ENCODE data around the gene ZNF879. TPM values are rescaled to one million over a fixed set of nuclear protein-coding genes. Genes with fewer than 3 reads are reported as not detected.
A peak's percentile ranks its signal among the peaks of the same experiment; 100 is the strongest.

ZNF879 gene
- 1 to 10 TPM; 1.6 to 6.7 (median 2.6) TPM for total RNA-seq

GRCh38 chr5:179023528-179024189 is at the start of gene ZNF879:
Gene ZNF879 (plus strand): TSS chr5:179023804. CDS start chr5:179025005, 1,201 bp downstream.
- Histone ChIP-seq H3K4me3 (peak within 1 kb of the TSS; percentile 82), H3K36me3 (peaks cover 28% of the 10 kb centered on the region), H3K27me3 (no peaks in the 10 kb centered on the region), H3K27ac (peak within 1 kb of the TSS; percentile 87), H3K9me3 (peaks cover 17% of the 10 kb centered on the region), H3K4me1 (peaks cover 11% of the 10 kb centered on the region)
- DNase-seq (ENCODE audit: low spot score in 2 of 2) = peak; percentile 93 to 95
- 0% methylated on average over 27 of the region's 72 CpGs for WGBS
- peak in 2 of 3 donors; percentile 28 to 91 for TF ChIP-seq POLR2AphosphoS5 (IDR thresholded peaks at IDR 0.05)
- TF ChIP-seq, protein P1, sequence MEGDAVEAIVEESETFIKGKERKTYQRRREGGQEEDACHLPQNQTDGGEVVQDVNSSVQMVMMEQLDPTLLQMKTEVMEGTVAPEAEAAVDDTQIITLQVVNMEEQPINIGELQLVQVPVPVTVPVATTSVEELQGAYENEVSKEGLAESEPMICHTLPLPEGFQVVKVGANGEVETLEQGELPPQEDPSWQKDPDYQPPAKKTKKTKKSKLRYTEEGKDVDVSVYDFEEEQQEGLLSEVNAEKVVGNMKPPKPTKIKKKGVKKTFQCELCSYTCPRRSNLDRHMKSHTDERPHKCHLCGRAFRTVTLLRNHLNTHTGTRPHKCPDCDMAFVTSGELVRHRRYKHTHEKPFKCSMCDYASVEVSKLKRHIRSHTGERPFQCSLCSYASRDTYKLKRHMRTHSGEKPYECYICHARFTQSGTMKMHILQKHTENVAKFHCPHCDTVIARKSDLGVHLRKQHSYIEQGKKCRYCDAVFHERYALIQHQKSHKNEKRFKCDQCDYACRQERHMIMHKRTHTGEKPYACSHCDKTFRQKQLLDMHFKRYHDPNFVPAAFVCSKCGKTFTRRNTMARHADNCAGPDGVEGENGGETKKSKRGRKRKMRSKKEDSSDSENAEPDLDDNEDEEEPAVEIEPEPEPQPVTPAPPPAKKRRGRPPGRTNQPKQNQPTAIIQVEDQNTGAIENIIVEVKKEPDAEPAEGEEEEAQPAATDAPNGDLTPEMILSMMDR (IDR thresholded peaks at IDR 0.05) = no peak

GRCh38 chr5:178981381-178981780 is 42.2 kb upstream of the ZNF879 start:
- 95% methylated on average over 9 of the region's 15 CpGs for WGBS
- no peak for DNase-seq (ENCODE audit: low spot score in 2 of 2)
- Histone ChIP-seq H3K4me1 (no peaks in the 10 kb centered on the region), H3K27ac (no peak overlapping the region), H3K9me3 (peaks cover 31% of the 10 kb centered on the region), H3K27me3 (no peaks in the 10 kb centered on the region), H3K4me3 (no peak overlapping the region), H3K36me3 (no peaks in the 10 kb centered on the region)
- TF ChIP-seq POLR2AphosphoS5 (IDR thresholded peaks at IDR 0.05) (no peak), POLR2A (IDR thresholded peaks at IDR 0.05) (no peak), EP300 (IDR thresholded peaks at IDR 0.05) (no peak)
- TF ChIP-seq, protein P1 (IDR thresholded peaks at IDR 0.05) = no peak

- H3K4me1 ChIP-seq = no peaks in the 10 kb centered on the region
- no peaks in the 10 kb centered on the region for H3K27me3 ChIP-seq
- no peak overlapping the region for H3K4me3 ChIP-seq
- no peaks in the 10 kb centered on the region for H3K36me3 ChIP-seq
- 81% methylated on average over 3 of the region's 17 CpGs for WGBS
- H3K27ac ChIP-seq = no peak overlapping the region
- no peak for DNase-seq (ENCODE audit: low spot score in 2 of 2)
- H3K9me3 ChIP-seq = peaks cover 28% of the 10 kb centered on the region
- TF ChIP-seq, protein P1 (IDR thresholded peaks at IDR 0.05) = no peak
- TF ChIP-seq POLR2AphosphoS5 (IDR thresholded peaks at IDR 0.05) = no peak
- no peak for TF ChIP-seq EP300 (IDR thresholded peaks at IDR 0.05)
- no peak for TF ChIP-seq POLR2A (IDR thresholded peaks at IDR 0.05)
Measured at GRCh38 chr5:178982941-178983340, 40.7 kb upstream of the ZNF879 start.

DNA sequence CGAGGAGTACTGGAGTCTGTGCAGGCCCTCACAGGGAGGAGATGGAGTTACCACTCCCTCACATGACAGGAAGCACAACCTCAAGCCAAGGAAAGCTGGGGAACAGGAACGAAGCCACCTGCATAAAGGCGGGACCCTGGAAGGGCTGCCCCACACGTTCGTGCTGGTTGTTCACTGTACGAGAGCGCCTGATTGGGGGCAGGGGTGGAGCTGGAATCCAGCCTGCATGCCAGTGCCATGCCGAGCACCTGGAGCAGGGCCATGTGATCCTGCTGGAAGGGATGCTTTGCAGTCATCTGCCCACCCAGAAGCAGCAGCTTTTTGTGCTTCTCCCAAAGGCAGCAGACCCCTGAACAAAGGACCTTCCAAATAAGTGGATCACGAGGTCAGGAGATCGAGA is 39.9 kb upstream of the ZNF879 start:
- H3K27me3 ChIP-seq = no peaks in the 10 kb centered on the region
- no peak for TF ChIP-seq EP300 (IDR thresholded peaks at IDR 0.05)
- TF ChIP-seq POLR2A (IDR thresholded peaks at IDR 0.05) = no peak
- no peak for TF ChIP-seq POLR2AphosphoS5 (IDR thresholded peaks at IDR 0.05)
- TF ChIP-seq, protein P1 (IDR thresholded peaks at IDR 0.05) = no peak
- H3K4me1 ChIP-seq = no peaks in the 10 kb centered on the region
- H3K27ac ChIP-seq = no peak overlapping the region
- DNase-seq (ENCODE audit: low spot score in 2 of 2) = no peak
- H3K9me3 ChIP-seq = peaks cover 32% of the 10 kb centered on the region
- 91% methylated on average over 10 of the region's 10 CpGs for WGBS
- H3K4me3 ChIP-seq = no peak overlapping the region
- H3K36me3 ChIP-seq = no peaks in the 10 kb centered on the region

DNA sequence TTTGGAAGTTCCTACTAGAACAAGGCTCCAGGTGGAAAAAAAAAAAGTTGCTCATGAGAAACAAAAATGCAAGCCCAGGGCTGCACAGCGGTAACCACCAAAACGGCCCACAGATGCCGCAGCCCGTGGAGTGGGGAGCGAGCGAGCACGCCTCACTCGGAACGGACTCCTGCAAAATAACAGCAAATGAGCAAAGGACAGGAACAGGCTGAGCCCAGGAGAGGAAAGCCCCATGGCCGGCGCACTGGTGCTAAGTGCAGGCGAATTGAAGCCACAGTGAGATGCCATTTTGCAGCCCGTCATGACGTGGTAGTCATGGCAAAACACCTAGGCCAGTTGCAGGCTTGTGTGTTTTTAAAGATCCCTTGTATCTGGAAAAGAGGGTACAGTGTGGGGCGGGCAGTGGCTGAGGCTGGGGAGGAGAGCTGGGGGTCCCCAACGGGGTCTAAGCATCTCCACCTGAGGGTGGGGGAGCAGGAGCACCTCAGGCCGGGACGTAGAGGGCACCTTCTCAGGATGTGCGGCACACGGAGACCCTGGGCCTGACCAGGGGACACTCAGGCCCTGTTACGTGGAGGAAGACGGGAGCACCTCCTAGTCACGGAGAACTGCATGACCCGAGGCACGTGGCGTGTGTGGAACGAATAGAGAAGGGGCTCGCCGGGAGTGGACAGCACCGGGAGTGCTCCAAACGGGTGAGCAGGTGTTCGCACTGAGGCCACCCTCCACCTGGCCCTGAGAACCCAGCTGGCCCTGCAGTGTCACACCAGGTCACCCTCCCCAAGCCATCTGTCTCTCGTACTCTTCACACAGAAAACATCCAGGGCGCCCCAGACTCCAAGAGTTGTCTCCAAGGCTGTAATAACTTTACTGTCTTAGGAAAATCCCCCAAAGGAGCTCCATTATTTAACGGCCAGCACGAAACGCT is 39.2 kb upstream of the ZNF879 start:
- Histone ChIP-seq H3K27me3 (no peaks in the 10 kb centered on the region), H3K9me3 (peaks cover 34% of the 10 kb centered on the region), H3K36me3 (no peaks in the 10 kb centered on the region), H3K4me3 (no peak overlapping the region), H3K4me1 (no peaks in the 10 kb centered on the region), H3K27ac (no peak overlapping the region)
- WGBS = 92% methylated on average over 31 of the region's 37 CpGs
- no peak for DNase-seq (ENCODE audit: low spot score in 2 of 2)
- TF ChIP-seq, protein P1 (IDR thresholded peaks at IDR 0.05) = no peak
- TF ChIP-seq EP300 (IDR thresholded peaks at IDR 0.05) (no peak), POLR2AphosphoS5 (IDR thresholded peaks at IDR 0.05) (no peak), POLR2A (IDR thresholded peaks at IDR 0.05) (no peak)
